CD14-positive monocyte (primary cell): ENCODE results near the gene TTC12. TPM values are rescaled to one million over a fixed set of nuclear protein-coding genes. Genes with fewer than 3 reads are reported as not detected.

Experiments used
- DNase-seq, 3 donors: peaks; one replicate each; pipeline ENCODE4 v3.0.0-alpha.2; 2011 to 2022
- H2AFZ ChIP-seq: 2 replicates; pipeline ENCODE4 v1.6.0; 2012; ENCODE audit warnings: mild to moderate bottlenecking, low read depth, low read length, inconsistent platforms; ENCODE audit not compliant: insufficient read depth, poor library complexity, severe bottlenecking
- H3K27ac ChIP-seq, 2 donors: 1 replicate in 1 of 2; 2 replicates in 1 of 2; pipeline ENCODE4 v1.5.1; 2012 to 2013; ENCODE audit warnings: low read length in 2 of 2, control low read depth in 1 of 2, inconsistent platforms in 1 of 2, low read depth in 1 of 2, mild to moderate bottlenecking in 1 of 2
- H3K27me3 ChIP-seq, 2 donors: one replicate each; pipeline versions ENCODE4 v1.6.0 to v1.6.1; 2011 to 2013; ENCODE audit warnings: low read length in 2 of 2; ENCODE audit not compliant: control insufficient read depth in 2 of 2, insufficient read depth in 2 of 2
- H3K36me3 ChIP-seq, 2 donors: replicated peaks in 1 of 2; 1 replicate in 1 of 2; 2 replicates in 1 of 2; pipeline versions ENCODE4 v1.5.1 to v1.6.1; 2012 to 2013; ENCODE audit warnings: low read length in 2 of 2, control low read depth in 1 of 2, inconsistent platforms in 1 of 2, mild to moderate bottlenecking in 1 of 2; ENCODE audit not compliant: insufficient read depth in 2 of 2, control insufficient read depth in 1 of 2
- H3K4me1 ChIP-seq, 2 donors: 1 replicate in 1 of 2; 2 replicates in 1 of 2; pipeline versions ENCODE4 v1.5.1 to v1.6.1; 2012 to 2013; ENCODE audit warnings: low read length in 2 of 2, control low read depth in 1 of 2, inconsistent platforms in 1 of 2, mild to moderate bottlenecking in 1 of 2, moderate library complexity in 1 of 2; ENCODE audit not compliant: insufficient read depth in 2 of 2, control insufficient read depth in 1 of 2
- H3K4me2 ChIP-seq: replicated peaks from 2 replicates; pipeline ENCODE3; 2012; ENCODE audit warnings: low read length, moderate library complexity, mild to moderate bottlenecking; ENCODE audit not compliant: poor library complexity, severe bottlenecking; ENCODE audit errors: extremely low read depth
- H3K4me3 ChIP-seq, 3 experiments: fragments of 200-600 bp in 1 of 3; sonication (generic) in 1 of 3; replicated peaks in 1 of 3; 1 replicate in 2 of 3; 2 replicates in 1 of 3; pipeline ENCODE4 v1.5.1; 2011 to 2013; ENCODE audit warnings: low read length in 3 of 3, mild to moderate bottlenecking in 3 of 3, control low read depth in 2 of 3, low read depth in 2 of 3, inconsistent platforms in 1 of 3, moderate library complexity in 1 of 3
- H3K79me2 ChIP-seq: 2 replicates; pipeline ENCODE4 v1.6.0; 2012; ENCODE audit warnings: mild to moderate bottlenecking, control low read depth, inconsistent platforms, low read length, moderate library complexity; ENCODE audit not compliant: insufficient read depth
- H3K9ac ChIP-seq: 2 replicates; pipeline ENCODE4 v1.6.0; 2017; ENCODE audit warnings: low read length, mild to moderate bottlenecking; ENCODE audit not compliant: insufficient read depth, poor library complexity, severe bottlenecking
- H3K9me3 ChIP-seq, 2 donors: replicated peaks in 1 of 2; 1 replicate in 1 of 2; 2 replicates in 1 of 2; pipeline versions ENCODE4 v1.5.1 to v1.6.1; 2012 to 2013; ENCODE audit warnings: low read length in 2 of 2, control low read depth in 1 of 2; ENCODE audit not compliant: control insufficient read depth in 1 of 2, insufficient read depth in 1 of 2
- H4K20me1 ChIP-seq: 2 replicates; pipeline ENCODE4 v1.6.0; 2012; ENCODE audit warnings: mild to moderate bottlenecking, low read length, control low read depth, moderate library complexity; ENCODE audit not compliant: insufficient read depth
- H3K27ac Mint-ChIP-seq, 7 donors: one replicate each; pipeline ENCODE4 v1.8.0; 2020; ENCODE audit warnings: mild to moderate bottlenecking in 7 of 7, mixed read lengths in 7 of 7, moderate library complexity in 6 of 7, inconsistent platforms in 2 of 7
- H3K27me3 Mint-ChIP-seq, 3 donors: one replicate each; pipeline ENCODE4 v1.8.0; 2021 to 2022; ENCODE audit warnings: low read depth in 3 of 3, mild to moderate bottlenecking in 3 of 3, mixed read lengths in 3 of 3, moderate library complexity in 3 of 3, inconsistent platforms in 1 of 3
- H3K36me3 Mint-ChIP-seq, 2 donors: one replicate each; pipeline ENCODE4 v1.8.0; 2020; ENCODE audit warnings: mixed read lengths in 2 of 2, inconsistent platforms in 1 of 2, mild to moderate bottlenecking in 1 of 2
- H3K4me1 Mint-ChIP-seq: one replicate; pipeline ENCODE4 v1.8.0; 2020; ENCODE audit warnings: mild to moderate bottlenecking, mixed read lengths
- H3K4me3 Mint-ChIP-seq, 2 donors: one replicate each; pipeline ENCODE4 v1.8.0; 2020; ENCODE audit warnings: mild to moderate bottlenecking in 2 of 2, mixed read lengths in 2 of 2, moderate library complexity in 1 of 2
- H3K9me3 Mint-ChIP-seq, 7 donors: one replicate each; pipeline ENCODE4 v1.8.0; 2020 to 2022; ENCODE audit warnings: mixed read lengths in 7 of 7, mild to moderate bottlenecking in 6 of 7, moderate library complexity in 6 of 7, inconsistent platforms in 2 of 7
- WGBS: methylation state at CpG from one replicate; pipeline ENCODE4 v1.1.5; 2013; ENCODE audit warnings: missing lambda C conversion rate; ENCODE audit not compliant: insufficient coverage; 5-methylcytosine and 5-hydroxymethylcytosine counted together
- intact Hi-C, 2 donors: fragments of 100-400 bp; cut with micrococcal nuclease; formaldehyde crosslinking; loops; one replicate each; pipeline versions ENCODE4 v1.15.0 to v1.15.1; 2023
- polyA plus RNA-seq, 3 donors: library from polyadenylated mRNA; depleted of rRNA in 1 of 3; unstranded in 2 of 3; stranded (reverse) in 1 of 3; fragments of 300-500 nt in 2 of 3; fragments of >200 nt in 1 of 3; fragmentation: Illumina TruSeq in 2 of 3; gene quantifications; 1 replicate in 2 of 3; 2 replicates in 1 of 3; pipeline ENCODE4 v1.2.3, GENCODE V29; 2012 to 2021
- TF ChIP-seq, protein P1 (sequence below): fragments of 200-600 bp; IDR thresholded peaks from one replicate; pipeline ENCODE4 v1.8.0; 2022; ENCODE audit warnings: antibody characterized with exemption, mild to moderate bottlenecking

Gene TTC12
- polyA plus RNA-seq, 3 donors, result 1.7 to 3.0 (median 2.4) TPM

DNA sequence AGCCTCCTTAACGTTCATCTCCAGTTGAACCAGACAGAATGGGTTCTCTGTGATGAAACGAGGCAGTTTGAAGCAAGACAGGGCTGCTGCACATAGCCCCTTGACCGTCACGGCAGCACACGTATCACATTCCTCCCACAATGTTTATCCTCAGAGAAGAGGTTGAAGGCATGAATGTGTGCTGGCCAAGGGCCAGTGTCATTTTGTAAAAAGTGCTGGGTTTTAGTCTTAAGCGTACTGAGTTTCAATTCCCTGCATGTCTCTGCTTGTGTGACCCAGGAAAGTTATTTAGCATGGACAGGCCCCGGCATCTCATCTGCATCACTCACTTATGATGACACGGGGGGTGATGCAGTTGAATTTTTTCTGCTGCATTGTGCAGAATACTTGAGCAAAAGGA lies 31.6 kb downstream of the TTC12 start:
- Mint-ChIP-seq H3K36me3 (peaks cover 0 to 4% of the 10 kb centered on the region in 2 donors), H3K9me3 (peaks cover 0 to 1% (median 0%) of the 10 kb centered on the region in 7 donors), H3K4me1 (no peaks in the 10 kb centered on the region), H3K27ac (no peak overlapping the region), H3K4me3 (no peak overlapping the region), H3K27me3 (peaks cover 0 to 3% (median 0%) of the 10 kb centered on the region in 3 donors)
- Histone ChIP-seq H3K27me3 (no peaks in the 10 kb centered on the region), H3K9ac (no peak overlapping the region), H3K79me2 (no peaks in the 10 kb centered on the region), H3K9me3 (no peaks in the 10 kb centered on the region), H3K27ac (no peak overlapping the region), H4K20me1 (no peaks in the 10 kb centered on the region), H3K4me1 (no peaks in the 10 kb centered on the region), H2AFZ (no peak overlapping the region), H3K36me3 (no peaks in the 10 kb centered on the region), H3K4me3 (no peak overlapping the region), H3K4me2 (no peak overlapping the region)
- TF ChIP-seq, protein P1, sequence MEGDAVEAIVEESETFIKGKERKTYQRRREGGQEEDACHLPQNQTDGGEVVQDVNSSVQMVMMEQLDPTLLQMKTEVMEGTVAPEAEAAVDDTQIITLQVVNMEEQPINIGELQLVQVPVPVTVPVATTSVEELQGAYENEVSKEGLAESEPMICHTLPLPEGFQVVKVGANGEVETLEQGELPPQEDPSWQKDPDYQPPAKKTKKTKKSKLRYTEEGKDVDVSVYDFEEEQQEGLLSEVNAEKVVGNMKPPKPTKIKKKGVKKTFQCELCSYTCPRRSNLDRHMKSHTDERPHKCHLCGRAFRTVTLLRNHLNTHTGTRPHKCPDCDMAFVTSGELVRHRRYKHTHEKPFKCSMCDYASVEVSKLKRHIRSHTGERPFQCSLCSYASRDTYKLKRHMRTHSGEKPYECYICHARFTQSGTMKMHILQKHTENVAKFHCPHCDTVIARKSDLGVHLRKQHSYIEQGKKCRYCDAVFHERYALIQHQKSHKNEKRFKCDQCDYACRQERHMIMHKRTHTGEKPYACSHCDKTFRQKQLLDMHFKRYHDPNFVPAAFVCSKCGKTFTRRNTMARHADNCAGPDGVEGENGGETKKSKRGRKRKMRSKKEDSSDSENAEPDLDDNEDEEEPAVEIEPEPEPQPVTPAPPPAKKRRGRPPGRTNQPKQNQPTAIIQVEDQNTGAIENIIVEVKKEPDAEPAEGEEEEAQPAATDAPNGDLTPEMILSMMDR, result no peak
- intact Hi-C loops, result no loop called here
- 89% methylated on average over 4 of the region's 8 CpGs for WGBS
- DNase-seq, result no peak

GRCh38 chr11:113349528-113349927 lies 35.1 kb downstream of the TTC12 start:
- H3K27ac Mint-ChIP-seq, result no peak overlapping the region
- no peaks in the 10 kb centered on the region for H3K4me1 ChIP-seq
- H3K27ac ChIP-seq, result no peak overlapping the region
- H3K36me3 ChIP-seq, result no peaks in the 10 kb centered on the region
- H3K4me3 Mint-ChIP-seq, result no peak overlapping the region
- H3K27me3 Mint-ChIP-seq, result peaks cover 0 to 3% (median 0%) of the 10 kb centered on the region in 3 donors
- DNase-seq, result no peak
- TF ChIP-seq, protein P1, result no peak
- no peak overlapping the region for H2AFZ ChIP-seq
- no peaks in the 10 kb centered on the region for H3K9me3 ChIP-seq
- H3K9ac ChIP-seq, result no peak overlapping the region
- no peak overlapping the region for H3K4me3 ChIP-seq
- H3K4me1 Mint-ChIP-seq, result no peaks in the 10 kb centered on the region
- no peaks in the 10 kb centered on the region for H4K20me1 ChIP-seq
- 100% methylated on average over 1 of the region's 3 CpGs for WGBS
- peaks cover 0 to 10% of the 10 kb centered on the region in 2 donors for H3K36me3 Mint-ChIP-seq
- no peak overlapping the region for H3K4me2 ChIP-seq
- intact Hi-C loops, result no loop called here
- H3K27me3 ChIP-seq, result no peaks in the 10 kb centered on the region
- peaks cover 0 to 3% (median 0%) of the 10 kb centered on the region in 7 donors for H3K9me3 Mint-ChIP-seq
- no peaks in the 10 kb centered on the region for H3K79me2 ChIP-seq
